AG04450 (cell line): ENCODE data around the gene LSAMP. TPM values are rescaled to one million over a fixed set of nuclear protein-coding genes. Genes with fewer than 3 reads are reported as not detected.

Experiments used
- CTCF ChIA-PET: fragments of 300-600, 350-600 bp; formaldehyde crosslinking; extraction: SDS; loops from one replicate; lab custom pipeline; 2022; ENCODE audit warnings: antibody characterized with exemption, inconsistent platforms; lab: Charles Lee
- POLR2A ChIA-PET: fragments of 350-600 bp; formaldehyde crosslinking; extraction: SDS; loops from one replicate; lab custom pipeline; 2021; ENCODE audit warnings: antibody characterized with exemption, inconsistent platforms; lab: Yijun Ruan, JAX
- DNase-seq: peaks from one replicate; pipeline ENCODE4 v3.0.0-alpha.2; 2011; ENCODE audit warnings: low read depth, low spot score
- H3K27ac ChIP-seq: one replicate; pipeline ENCODE4 v1.5.1; 2012; ENCODE audit warnings: low read depth, low read length, control low read depth
- H3K27me3 ChIP-seq: one replicate; pipeline ENCODE4 v1.6.0; 2012; ENCODE audit warnings: low read length; ENCODE audit not compliant: control insufficient read depth, insufficient read depth
- H3K4me3 ChIP-seq: 2 replicates; pipeline ENCODE4 v1.5.1; 2011; ENCODE audit warnings: mild to moderate bottlenecking, low read depth, low read length, control low read depth
- H3K9me3 ChIP-seq: 2 replicates; pipeline ENCODE4 v1.5.1; 2012; ENCODE audit warnings: low read length; ENCODE audit not compliant: control insufficient read depth, insufficient read depth
- polyA plus RNA-seq: library from polyadenylated mRNA; depleted of rRNA; stranded (reverse); fragments of >200 nt; gene quantifications from 2 replicates; pipeline ENCODE4 v1.2.3, GENCODE V29; 2011
- TF ChIP-seq, protein P1 (sequence below): IDR thresholded peaks from 2 replicates; pipeline ENCODE4 v1.5.1; 2011; ENCODE audit warnings: low read depth, low read length, control low read depth, inconsistent platforms

LSAMP gene
- polyA plus RNA-seq, 1 experiment: 25.1 TPM

DNA sequence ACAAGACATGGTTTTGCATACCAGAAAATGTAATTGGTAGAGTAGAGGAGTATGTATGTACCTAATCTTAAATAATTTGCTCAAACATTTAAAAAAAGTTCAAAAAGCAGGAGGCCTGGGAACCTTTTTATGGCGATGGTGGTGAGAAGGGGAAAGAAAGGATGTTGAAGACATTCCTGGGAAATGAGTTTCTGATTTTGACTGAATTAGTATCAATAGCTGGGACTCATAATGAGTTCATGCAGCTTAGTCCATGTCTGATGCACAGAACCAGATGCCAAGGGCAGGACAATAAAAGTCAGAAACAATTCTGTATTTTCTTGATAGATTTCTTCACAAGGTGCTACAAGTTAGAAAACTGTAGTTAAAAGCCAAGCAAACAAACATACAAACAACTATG lies 426.6 kb downstream of the LSAMP start:
- POLR2A ChIA-PET: no interaction called here
- no peaks in the 10 kb centered on the region for H3K27me3 ChIP-seq
- DNase-seq: no peak
- H3K27ac ChIP-seq: no peak overlapping the region
- no peak overlapping the region for H3K4me3 ChIP-seq
- no peaks in the 10 kb centered on the region for H3K9me3 ChIP-seq
- TF ChIP-seq, protein P1, sequence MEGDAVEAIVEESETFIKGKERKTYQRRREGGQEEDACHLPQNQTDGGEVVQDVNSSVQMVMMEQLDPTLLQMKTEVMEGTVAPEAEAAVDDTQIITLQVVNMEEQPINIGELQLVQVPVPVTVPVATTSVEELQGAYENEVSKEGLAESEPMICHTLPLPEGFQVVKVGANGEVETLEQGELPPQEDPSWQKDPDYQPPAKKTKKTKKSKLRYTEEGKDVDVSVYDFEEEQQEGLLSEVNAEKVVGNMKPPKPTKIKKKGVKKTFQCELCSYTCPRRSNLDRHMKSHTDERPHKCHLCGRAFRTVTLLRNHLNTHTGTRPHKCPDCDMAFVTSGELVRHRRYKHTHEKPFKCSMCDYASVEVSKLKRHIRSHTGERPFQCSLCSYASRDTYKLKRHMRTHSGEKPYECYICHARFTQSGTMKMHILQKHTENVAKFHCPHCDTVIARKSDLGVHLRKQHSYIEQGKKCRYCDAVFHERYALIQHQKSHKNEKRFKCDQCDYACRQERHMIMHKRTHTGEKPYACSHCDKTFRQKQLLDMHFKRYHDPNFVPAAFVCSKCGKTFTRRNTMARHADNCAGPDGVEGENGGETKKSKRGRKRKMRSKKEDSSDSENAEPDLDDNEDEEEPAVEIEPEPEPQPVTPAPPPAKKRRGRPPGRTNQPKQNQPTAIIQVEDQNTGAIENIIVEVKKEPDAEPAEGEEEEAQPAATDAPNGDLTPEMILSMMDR: no peak
- CTCF ChIA-PET: no interaction called here

DNA sequence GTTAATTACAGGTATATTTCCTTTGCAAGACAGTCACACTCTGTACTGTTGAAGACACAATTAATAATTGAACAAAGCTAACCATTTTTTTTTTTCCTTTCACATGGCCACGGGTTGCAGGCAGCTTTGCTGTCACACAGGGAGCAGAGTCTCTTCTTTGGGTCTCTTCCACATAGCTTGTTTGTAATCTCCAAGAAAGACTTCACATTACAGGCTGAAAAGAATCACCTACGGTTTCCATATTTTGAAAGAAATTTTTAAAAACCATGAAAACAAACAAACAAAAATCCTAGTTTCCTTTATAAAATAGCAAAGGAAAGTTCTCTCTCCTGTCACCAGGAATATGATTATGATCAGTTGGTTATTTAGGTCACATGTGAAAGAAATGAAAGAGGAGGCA lies 429.4 kb downstream of the LSAMP start:
- DNase-seq: no peak
- Histone ChIP-seq H3K9me3 (no peaks in the 10 kb centered on the region), H3K4me3 (no peak overlapping the region), H3K27me3 (no peaks in the 10 kb centered on the region), H3K27ac (no peak overlapping the region)
- CTCF ChIA-PET: no interaction called here
- TF ChIP-seq, protein P1: no peak
- POLR2A ChIA-PET: no interaction called here

DNA sequence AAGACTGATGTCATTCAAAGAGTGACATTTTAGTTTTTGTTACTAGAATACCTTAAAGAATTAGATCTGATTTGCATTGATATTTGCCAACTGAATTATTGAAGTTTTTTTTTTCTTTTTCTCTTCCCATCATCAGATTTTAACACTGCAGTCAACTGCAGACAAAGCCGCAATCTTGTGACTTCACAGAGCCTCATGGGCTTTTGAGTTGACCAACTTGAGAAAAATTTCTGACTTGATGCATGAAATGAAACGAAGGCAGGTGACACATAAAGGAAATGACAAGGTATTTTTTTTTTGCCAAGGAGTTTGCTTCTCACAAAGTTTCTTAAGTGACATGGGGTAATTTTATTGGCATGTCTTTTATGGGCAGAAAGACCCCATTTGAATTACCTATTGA lies 438.3 kb downstream of the LSAMP start:
- Histone ChIP-seq H3K27ac (no peak overlapping the region), H3K9me3 (no peaks in the 10 kb centered on the region), H3K27me3 (no peaks in the 10 kb centered on the region), H3K4me3 (no peak overlapping the region)
- ChIA-PET POLR2A (no interaction called here), CTCF (no interaction called here)
- DNase-seq: no peak
- TF ChIP-seq, protein P1: no peak

- POLR2A ChIA-PET: no interaction called here
- CTCF ChIA-PET: interaction anchor here (0.5 to 1.3 kb wide), 2 partner anchors 753 to 765 kb away, joined by 3 to 5 read pairs; no protein-coding TSS in a partner anchor
Observed at GRCh38 chr3:116005404-116005803, 439.9 kb downstream of the LSAMP start.

GRCh38 chr3:116002235-116002634 lies 443.1 kb downstream of the LSAMP start:
- ChIA-PET CTCF (no interaction called here), POLR2A (no interaction called here)
- TF ChIP-seq, protein P1: no peak
- H3K9me3 ChIP-seq: no peaks in the 10 kb centered on the region
- H3K4me3 ChIP-seq: no peak overlapping the region
- H3K27me3 ChIP-seq: no peaks in the 10 kb centered on the region
- DNase-seq: no peak
- H3K27ac ChIP-seq: no peak overlapping the region

More at GRCh38 chr3:116005404-116005803, 439.9 kb downstream of the LSAMP start:
- Histone ChIP-seq H3K4me3 (no peak overlapping the region), H3K27me3 (no peaks in the 10 kb centered on the region), H3K27ac (peak overlapping the region; percentile 58), H3K9me3 (no peaks in the 10 kb centered on the region)
- DNase-seq: peak; percentile 82
- TF ChIP-seq, protein P1: no peak
